GM21526 (cell line): ENCODE measurements around the gene ZNF622.
"Not testable (repeated sequence)": the region's sequence is repeated elsewhere in the genome, so short reads cannot be mapped to it uniquely, and the experiment has no call there.

Experiments
- ATAC-seq: cut with Tn5 transposase; IDR thresholded peaks from one replicate; pipeline ENCODE4 v1.9.1; 2021; ENCODE audit warnings: moderate library complexity; ENCODE audit not compliant: unreplicated experiment, low FRiP score

ZNF622 gene

GRCh38 chr5:16437977-16438376, 27.6 kb downstream of the ZNF622 start:
- no peak for ATAC-seq

DNA sequence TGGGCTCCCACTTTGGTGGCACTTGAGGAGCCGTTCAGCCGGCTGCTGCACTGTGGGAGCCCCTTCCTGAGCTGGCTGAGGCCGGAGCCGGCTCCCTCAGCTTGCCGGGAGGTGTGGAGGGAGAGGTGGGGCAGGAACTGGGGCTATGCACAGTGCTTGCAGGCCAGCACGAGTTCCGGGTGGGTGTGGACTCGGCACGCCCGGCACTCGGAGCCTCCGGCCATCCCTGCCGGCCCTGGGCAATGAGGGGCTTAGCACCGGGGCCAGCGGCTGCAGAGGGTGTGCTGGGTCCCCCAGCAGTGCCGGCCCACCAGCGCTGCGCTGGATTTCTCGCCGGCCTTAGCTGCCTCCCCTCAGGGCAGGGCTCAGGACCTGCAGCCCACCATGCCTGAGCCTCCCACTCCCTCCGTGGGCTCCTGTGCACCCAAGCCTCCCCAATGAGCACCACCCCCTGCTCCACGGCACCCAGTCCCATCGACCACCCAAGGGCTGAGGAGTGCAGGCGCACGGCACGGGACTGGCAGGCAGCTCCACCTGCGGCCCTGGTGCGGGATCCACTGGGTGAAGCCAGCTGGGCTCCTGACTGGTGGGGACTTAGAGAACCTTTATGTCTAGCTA, 29.4 kb downstream of the ZNF622 start:
- not testable (repeated sequence) for ATAC-seq

GRCh38 chr5:16431490-16431889, 34.1 kb downstream of the ZNF622 start:
- ATAC-seq: no peak

GRCh38 chr5:16430349-16431089, 35.1 kb downstream of the ZNF622 start:
- ATAC-seq: no peak

GRCh38 chr5:16428359-16428758, 37.2 kb downstream of the ZNF622 start:
- ATAC-seq: no peak

DNA sequence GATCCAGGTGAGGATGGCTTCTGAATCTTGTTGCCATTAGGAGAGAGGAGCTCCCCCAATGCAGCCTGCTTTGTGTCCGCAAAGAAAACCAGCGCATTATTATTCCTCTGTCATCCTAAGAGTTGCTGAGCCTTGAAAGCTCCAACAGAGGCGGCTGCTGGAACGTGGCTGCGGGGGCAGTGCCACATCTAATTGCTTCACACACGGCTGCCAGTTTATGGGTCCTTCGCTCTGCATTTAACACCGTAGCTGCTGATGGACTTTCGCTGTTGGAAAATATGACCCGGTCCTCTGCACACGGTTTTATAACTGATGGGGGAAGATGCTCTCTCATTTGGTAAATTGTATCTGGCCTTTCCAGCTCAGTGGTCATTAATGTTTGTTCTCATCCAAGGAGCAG, 38.0 kb downstream of the ZNF622 start:
- no peak for ATAC-seq

- no peak for ATAC-seq
These were observed 47.1 kb downstream of the ZNF622 start for GRCh38 chr5:16418471-16418922.

- ATAC-seq: no peak
These were observed 48.1 kb downstream of the ZNF622 start for GRCh38 chr5:16417398-16418074.

DNA sequence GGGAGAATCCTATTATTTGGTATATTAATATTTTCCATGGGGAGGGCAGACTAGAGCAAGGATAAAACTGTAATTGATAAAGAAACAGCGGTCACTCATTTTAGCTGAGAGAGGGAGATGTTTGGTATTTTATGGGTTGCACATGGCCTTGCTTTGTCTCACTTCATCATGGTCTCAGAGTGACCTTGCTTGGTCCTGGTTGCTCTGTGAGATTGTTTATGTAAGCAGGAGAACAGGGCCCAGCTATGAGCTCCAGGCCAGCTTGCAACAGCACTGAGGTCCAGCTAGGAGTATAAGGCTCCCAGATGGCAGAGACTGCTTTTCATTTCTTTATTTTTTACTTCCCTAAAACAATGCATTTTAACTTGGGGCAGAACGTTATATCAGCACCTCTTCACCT, 50.7 kb downstream of the ZNF622 start:
- no peak for ATAC-seq

GRCh38 chr5:16413166-16413860, 52.3 kb downstream of the ZNF622 start:
- ATAC-seq: no peak

- no peak for ATAC-seq
These were observed 53.0 kb downstream of the ZNF622 start for GRCh38 chr5:16412556-16412955.

DNA sequence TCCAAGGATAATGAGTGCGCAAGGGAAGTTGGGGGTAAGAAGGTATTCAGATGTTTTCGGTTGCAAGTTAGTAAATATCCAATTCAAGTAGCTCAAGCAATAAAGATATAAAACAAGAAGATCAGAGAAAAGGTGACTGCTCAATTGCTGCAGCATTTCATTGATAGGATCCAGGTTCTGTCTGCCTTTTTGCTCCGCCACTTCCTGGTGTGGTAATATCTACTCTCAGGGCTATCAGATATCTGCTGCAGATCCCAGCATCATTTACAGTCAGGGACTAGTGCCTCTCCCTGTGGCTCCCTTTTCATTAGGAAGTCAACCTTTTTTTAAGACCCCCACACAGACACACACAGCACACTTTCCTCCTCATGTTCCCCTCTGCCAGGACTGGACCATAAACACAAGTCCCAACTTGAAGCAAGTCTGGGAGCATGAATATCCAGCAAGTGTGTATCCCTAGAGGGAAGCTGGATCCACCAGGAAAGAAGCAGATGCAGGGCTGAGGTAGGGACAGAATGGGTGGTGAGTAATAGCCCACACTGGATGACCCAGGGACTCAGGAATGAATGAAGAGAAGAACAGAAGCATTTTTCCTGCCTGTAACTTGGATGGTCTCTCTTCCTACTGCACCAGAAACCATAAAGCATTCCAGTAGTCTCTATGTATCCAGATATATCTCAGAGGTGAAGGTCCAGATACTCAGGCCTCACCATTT, 53.7 kb downstream of the ZNF622 start:
- no peak for ATAC-seq

DNA sequence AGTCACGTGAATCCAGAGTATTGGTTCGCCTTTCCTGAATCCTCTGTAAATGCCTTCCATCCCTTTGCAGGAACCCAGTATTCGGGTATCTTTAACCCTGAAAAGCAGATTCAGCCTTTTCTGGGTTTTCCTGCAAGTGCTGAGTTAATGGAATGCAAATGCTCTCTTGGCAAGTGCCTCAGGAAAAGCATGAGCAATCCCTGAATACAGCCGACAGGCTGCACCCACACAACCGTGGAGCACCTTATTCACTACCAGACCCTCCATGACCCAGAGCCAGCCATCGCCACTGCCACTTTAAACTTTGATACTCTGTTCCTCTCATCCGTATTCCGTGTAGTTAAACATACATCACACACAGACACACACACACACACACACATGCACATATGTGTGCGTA, 54.4 kb downstream of the ZNF622 start:
- no peak for ATAC-seq

GRCh38 chr5:16410338-16410737, 55.3 kb downstream of the ZNF622 start:
- no peak for ATAC-seq

- ATAC-seq: no peak
These were observed 59.0 kb downstream of the ZNF622 start for GRCh38 chr5:16406630-16407029.

DNA sequence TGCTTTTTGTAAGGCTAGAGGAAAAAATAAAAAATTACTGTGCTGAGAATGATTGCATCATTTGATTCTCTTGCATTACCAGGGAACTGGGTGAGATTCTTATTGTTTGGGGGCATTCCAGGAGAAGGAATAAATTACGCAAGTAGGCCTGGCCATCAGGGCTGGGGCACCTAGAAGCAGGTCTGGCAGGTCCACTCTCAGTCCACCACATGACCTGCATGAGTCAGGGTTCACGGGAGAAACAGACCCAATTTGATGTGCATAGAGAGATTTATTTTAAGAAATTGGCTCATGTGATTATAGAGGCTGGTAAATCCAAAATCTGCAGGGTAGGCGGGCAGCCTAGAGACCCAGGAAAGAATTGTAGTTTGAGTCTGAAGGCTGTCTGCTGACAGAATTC, 59.6 kb downstream of the ZNF622 start:
- ATAC-seq: no peak
